Fibroblast of villous mesenchyme (primary cell): ENCODE data around the gene ODC1. TPM values are rescaled to one million over a fixed set of nuclear protein-coding genes. Genes with fewer than 3 reads are reported as not detected.

Experiments
- DNase-seq: peaks from one replicate; pipeline ENCODE4 v3.0.0-alpha.2; 2010; ENCODE audit warnings: low read depth
- H3K4me3 ChIP-seq: 2 replicates; pipeline ENCODE4 v1.5.1; 2011; ENCODE audit warnings: low read depth, mild to moderate bottlenecking, low read length
- total RNA-seq: library from RNA; depleted of rRNA; stranded (reverse); fragments of >200 nt; gene quantifications from 2 replicates; pipeline ENCODE4 v1.2.3, GENCODE V29; 2012
- TF ChIP-seq, protein P1 (sequence below): IDR thresholded peaks from 2 replicates; pipeline ENCODE4 v1.5.1; 2012; ENCODE audit warnings: low read depth, mild to moderate bottlenecking, low read length; ENCODE audit not compliant: insufficient read depth

The ODC1 gene
- total RNA-seq, 1 donor, result 133 TPM

DNA sequence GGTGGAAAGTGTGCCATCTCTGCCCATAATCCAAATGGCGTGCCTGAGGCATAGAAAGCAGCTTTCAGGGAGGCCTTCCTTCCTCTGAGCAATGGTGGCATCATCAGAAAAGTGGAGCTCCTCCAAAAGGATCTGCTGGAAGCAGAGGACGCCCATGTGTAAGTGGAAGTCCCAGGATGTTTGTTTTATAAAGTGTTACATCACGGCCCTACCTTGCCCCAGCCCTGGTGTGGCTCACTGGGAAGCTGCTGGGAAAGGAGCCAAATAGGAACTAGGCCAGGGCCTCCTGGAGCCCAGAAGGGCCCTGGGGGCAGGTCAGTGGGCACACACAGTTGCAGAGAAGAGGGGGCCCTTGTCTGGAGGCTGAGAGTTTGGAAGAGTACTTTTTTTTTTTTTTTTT, 4.2 kb upstream of the ODC1 start:
- H3K4me3 ChIP-seq, result no peak overlapping the region
- DNase-seq, result peak; percentile 44
- TF ChIP-seq, protein P1, sequence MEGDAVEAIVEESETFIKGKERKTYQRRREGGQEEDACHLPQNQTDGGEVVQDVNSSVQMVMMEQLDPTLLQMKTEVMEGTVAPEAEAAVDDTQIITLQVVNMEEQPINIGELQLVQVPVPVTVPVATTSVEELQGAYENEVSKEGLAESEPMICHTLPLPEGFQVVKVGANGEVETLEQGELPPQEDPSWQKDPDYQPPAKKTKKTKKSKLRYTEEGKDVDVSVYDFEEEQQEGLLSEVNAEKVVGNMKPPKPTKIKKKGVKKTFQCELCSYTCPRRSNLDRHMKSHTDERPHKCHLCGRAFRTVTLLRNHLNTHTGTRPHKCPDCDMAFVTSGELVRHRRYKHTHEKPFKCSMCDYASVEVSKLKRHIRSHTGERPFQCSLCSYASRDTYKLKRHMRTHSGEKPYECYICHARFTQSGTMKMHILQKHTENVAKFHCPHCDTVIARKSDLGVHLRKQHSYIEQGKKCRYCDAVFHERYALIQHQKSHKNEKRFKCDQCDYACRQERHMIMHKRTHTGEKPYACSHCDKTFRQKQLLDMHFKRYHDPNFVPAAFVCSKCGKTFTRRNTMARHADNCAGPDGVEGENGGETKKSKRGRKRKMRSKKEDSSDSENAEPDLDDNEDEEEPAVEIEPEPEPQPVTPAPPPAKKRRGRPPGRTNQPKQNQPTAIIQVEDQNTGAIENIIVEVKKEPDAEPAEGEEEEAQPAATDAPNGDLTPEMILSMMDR, result no peak

GRCh38 chr2:10451819-10452218, 3.7 kb upstream of the ODC1 start:
- no peak overlapping the region for H3K4me3 ChIP-seq
- TF ChIP-seq, protein P1, result no peak
- DNase-seq, result no peak

GRCh38 chr2:10449838-10450691, 1.9 kb upstream of the ODC1 start:
- TF ChIP-seq, protein P1, result no peak
- no peak overlapping the region for H3K4me3 ChIP-seq
- no peak for DNase-seq

- TF ChIP-seq, protein P1, result no peak
- no peak for DNase-seq
- H3K4me3 ChIP-seq, result peak overlapping the region; percentile 63
These were observed 1.3 kb upstream of the ODC1 start for GRCh38 chr2:10449486-10449831.

- H3K4me3 ChIP-seq, result peak overlapping the region; percentile 63
- TF ChIP-seq, protein P1, result no peak
- DNase-seq, result peak; percentile 89
These were observed 704 bp upstream of the ODC1 start for GRCh38 chr2:10448576-10449485.

- TF ChIP-seq, protein P1, result peak; percentile 17
- DNase-seq, result peak; percentile 52
These were observed 730 bp downstream of the ODC1 start for GRCh38 chr2:10447300-10447894.

More at GRCh38 chr2:10447300-10447894, 730 bp downstream of the ODC1 start:
- H3K4me3 ChIP-seq, result peak overlapping the region; percentile 62
